ENCODE results near the gene C1orf198.

GRCh38 chr1:230806552-230806951 is 61.8 kb downstream of the C1orf198 start:
- TF ChIP-seq, protein P1, sequence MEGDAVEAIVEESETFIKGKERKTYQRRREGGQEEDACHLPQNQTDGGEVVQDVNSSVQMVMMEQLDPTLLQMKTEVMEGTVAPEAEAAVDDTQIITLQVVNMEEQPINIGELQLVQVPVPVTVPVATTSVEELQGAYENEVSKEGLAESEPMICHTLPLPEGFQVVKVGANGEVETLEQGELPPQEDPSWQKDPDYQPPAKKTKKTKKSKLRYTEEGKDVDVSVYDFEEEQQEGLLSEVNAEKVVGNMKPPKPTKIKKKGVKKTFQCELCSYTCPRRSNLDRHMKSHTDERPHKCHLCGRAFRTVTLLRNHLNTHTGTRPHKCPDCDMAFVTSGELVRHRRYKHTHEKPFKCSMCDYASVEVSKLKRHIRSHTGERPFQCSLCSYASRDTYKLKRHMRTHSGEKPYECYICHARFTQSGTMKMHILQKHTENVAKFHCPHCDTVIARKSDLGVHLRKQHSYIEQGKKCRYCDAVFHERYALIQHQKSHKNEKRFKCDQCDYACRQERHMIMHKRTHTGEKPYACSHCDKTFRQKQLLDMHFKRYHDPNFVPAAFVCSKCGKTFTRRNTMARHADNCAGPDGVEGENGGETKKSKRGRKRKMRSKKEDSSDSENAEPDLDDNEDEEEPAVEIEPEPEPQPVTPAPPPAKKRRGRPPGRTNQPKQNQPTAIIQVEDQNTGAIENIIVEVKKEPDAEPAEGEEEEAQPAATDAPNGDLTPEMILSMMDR (IDR thresholded peaks at IDR 0.05) = no peak
- TF ChIP-seq POLR2A (IDR thresholded peaks at IDR 0.05; ENCODE audit: low read depth) (no peak), EP300 (IDR thresholded peaks at IDR 0.05) (no peak), POLR2AphosphoS5 (IDR thresholded peaks at IDR 0.05) (no peak)
